KBM-7 (cell line): ENCODE data around the gene P3H2.

ENCODE experiments used
- DNase-seq: peaks from one replicate; pipeline ENCODE4 v3.0.0-alpha.2; 2015
- in situ Hi-C: fragments of 300-500 bp; cut with MboI; formaldehyde crosslinking; loops from 2 replicates; pipeline ENCODE4 v1.14.3; 2020; ENCODE audit warnings: low sequenced_read_pairs, low pct_unique_long_range_greater_than_20kb, mixed read lengths

P3H2 gene

GRCh38 chr3:190034446-190034845 is 86.3 kb downstream of the P3H2 start:
- in situ Hi-C loops, result no loop called here
- DNase-seq, result no peak

DNA sequence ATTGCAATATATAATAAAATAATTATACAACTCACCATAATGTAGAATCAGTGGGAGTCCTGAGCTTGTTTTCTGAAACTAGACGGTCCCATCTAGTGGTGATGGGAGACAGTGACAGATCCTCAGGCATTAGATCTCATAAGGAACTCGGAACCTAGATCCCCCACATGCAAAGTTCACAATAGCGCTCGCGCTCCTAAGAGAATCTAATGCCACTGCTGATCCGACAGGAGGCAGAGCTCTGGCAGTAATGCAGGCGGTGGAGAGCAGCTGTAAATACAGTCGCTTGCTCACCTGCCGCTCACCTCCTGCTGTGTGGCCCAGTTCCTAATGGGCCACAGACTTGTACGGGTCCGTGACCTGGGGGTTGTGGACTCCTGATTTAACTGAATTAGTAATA is 87.8 kb downstream of the P3H2 start:
- in situ Hi-C loops, result no loop called here

DNA sequence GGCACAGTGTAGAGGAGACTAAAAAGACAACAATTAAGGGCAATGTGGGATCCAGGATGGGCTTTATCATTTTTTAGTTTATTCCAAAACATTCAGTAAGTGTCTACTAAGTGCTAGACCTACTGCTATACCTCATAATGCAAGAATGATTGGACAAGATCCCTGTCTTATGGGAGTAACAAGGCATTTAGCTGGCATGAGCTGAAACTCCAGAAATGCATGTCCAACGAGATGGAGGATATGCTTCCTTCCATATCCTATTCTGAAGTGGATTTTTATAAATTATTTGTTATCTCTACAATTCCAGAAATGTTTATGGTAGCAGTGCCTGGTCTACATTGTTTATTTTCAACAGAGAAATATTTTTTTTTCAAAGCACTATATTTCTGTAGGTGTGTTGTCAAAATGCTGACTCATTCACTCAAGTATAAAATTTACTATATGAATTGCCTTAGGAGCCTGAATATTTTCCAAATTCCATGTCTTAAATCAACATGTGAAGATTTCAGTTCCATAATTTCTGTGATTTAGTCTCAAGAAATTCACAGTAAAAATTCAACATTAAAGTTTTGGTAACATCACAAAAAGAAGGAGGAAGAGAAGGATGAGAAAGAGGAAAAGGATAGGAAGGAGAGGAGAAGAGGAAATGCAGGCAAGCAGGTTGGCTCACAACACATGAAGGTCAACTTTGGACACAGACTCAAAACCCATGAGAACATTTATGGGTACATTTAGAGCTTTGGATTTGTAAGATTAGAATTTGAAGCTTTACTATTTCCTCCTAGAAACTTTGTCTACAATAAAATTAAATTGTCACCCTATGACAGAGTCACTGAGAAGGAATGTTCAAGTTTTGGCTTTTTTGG is 88.6 kb downstream of the P3H2 start:
- in situ Hi-C loops, result no loop called here
- DNase-seq, result no peak

More for the DNA sequence above, 87.8 kb downstream of the P3H2 start:
- DNase-seq, result no peak

DNA sequence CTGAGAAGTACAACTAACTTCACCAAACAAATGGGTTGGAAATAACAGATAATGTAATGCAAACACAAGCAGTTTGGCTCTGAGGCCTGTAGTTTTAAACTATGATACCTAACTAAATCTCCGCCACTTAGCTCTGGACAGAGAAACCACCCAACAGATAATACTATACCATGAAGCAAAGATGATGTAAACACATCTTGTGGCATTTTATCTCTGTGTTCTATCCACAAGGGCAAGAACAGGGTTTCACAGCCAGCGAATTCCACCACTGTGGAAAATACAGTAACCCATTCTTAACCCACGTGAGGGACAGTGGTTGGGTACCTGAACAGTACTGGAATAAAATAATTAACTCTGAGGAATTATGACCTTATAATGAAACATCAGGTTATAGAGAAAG is 93.6 kb downstream of the P3H2 start:
- no peak for DNase-seq
- in situ Hi-C loops, result no loop called here

- in situ Hi-C loops, result no loop called here
- DNase-seq, result no peak
These were observed 94.5 kb downstream of the P3H2 start for GRCh38 chr3:190026154-190026553.

DNA sequence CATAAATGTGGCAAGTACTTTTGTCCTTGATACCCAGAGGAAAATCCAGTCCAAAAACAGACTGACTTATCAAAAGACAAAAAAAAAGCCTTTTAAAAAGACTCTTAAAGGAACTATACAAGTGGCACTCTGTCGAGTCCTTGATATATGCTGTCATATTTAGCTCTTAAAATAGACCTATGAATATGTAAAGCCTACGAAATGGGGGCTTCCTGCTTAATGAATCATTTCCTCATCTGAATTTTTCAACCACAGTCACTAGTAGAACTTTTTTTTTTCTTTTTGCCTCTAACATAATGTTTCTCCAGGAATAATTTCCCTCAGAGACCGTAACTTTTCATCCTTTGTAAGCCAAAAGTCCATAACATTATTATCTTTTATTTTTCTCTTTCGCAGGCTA is 95.8 kb downstream of the P3H2 start:
- DNase-seq, result no peak

DNA sequence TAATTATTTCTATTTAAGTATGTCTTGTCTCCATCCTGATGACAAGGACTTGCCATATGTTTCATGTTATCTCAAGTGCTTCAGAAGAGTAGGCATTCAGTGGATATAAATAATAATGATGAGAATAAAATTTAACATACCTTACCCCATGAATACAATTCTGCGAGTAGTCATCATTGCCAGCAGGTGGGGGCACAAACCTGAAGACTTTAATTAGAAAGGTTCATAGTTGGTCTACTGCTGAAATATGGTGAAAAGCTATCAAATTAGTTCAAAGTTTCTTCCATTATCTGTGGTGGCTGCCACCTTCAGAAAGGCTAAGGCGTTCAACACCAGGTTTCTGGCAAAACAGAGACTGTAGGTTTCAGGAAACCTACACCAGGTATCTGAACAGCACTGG is 100.9 kb downstream of the P3H2 start:
- no peak for DNase-seq

More for the DNA sequence above, 95.8 kb downstream of the P3H2 start:
- in situ Hi-C loops, result no loop called here

GRCh38 chr3:190019006-190019405 is 101.7 kb downstream of the P3H2 start:
- in situ Hi-C loops, result no loop called here
- DNase-seq, result no peak

More for the DNA sequence above, 100.9 kb downstream of the P3H2 start:
- in situ Hi-C loops, result no loop called here

DNA sequence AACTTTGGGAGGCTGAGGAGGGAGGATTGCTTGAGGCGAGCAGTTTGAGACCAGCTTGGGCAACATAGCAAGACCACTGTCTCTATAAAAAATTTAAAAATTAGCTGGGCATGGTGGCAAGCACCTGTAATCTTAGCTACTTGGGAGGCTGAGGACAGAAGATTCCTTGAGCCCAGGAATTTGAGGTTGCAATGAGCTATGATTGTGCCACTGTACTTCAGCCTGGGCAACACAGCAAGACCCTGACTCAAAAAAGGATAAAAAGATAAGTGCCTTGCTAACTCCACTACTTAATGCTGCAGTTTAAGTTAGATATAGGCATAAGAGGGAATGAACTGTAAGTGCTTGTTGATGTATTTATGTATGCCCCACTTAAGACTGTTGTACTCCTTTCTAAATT is 102.2 kb downstream of the P3H2 start:
- in situ Hi-C loops, result no loop called here
- no peak for DNase-seq

DNA sequence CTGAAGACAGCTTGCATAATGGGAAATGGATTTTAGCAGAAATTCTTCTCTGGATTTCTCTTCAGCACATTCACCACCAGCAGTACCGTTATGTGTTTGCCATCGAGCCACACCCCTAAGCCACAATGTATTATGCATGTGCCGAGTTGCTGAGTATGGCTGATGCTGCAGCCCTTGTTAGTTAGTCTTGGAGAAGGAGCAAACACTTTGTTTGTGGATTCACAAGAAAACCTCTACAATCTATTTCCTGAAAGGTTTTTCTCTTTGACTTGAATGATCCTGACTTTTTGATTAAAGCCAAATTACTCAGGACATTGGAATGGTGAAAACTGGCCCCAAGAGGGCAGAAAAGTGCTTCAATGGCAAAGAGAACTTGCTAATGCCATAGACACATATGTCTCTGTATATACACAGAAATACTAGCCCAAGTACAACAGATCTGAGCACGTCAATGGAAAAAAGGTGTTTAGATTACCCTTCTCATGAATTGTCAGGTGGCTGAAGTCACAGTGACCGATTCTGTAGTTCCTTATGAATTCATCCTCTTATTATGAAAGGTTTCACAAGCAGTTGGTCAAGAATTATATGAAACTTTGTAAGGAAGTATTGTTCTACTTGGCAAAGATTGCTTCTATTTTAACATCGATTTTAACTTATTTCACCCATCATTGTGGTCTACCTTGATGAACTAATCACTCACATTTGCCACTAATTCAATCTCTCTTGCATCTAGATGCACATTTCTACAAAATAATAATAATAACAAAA is 103.0 kb downstream of the P3H2 start:
- no peak for DNase-seq
- in situ Hi-C loops, result no loop called here

GRCh38 chr3:190016966-190017365 is 103.7 kb downstream of the P3H2 start:
- in situ Hi-C loops, result no loop called here

GRCh38 chr3:190014940-190015339 is 105.8 kb downstream of the P3H2 start:
- in situ Hi-C loops, result no loop called here
- no peak for DNase-seq

More at GRCh38 chr3:190016966-190017365, 103.7 kb downstream of the P3H2 start:
- no peak for DNase-seq

- DNase-seq, result no peak
- in situ Hi-C loops, result no loop called here
These were observed 106.5 kb downstream of the P3H2 start for GRCh38 chr3:190013943-190014924.

DNA sequence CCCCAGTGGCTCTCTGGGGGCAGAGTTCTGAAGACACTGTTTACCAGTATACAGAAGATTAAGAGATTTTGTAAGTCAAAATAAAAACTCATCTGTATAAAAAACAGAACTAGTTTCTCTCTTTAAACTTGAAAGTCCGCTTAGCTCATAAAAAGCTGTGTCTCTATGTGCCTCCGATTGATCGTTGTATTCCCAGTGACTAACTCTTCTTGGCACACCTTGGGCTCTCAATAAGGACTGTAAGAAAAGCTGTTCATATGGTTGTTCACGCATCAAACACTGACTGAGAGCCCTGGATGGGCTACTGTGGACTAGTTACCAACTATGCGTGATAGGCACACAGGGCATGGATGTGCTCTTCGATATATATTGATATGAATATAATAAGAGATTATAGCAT is 107.9 kb downstream of the P3H2 start:
- DNase-seq, result no peak
- in situ Hi-C loops, result no loop called here

DNA sequence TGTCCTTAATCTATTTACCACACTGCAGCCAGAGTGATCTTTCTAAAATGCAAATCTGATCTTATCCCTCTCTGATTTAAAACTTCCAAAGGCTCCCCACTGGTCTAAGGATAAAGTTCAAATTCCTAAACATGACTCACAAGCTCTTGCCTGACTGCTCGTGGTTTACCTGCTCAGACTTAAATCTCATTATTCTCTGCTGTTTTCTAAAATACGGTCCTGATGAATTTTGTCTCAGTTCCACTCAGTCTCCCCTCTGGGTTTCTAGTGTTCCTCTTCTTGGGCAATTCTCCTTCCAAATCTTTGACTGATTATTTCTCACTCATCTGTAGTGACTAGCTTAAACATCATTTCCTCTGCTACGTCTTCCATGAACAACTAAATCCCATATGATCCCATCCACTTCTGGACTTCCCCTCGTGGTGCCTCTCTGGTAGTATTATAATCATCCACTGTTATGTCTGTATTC is 108.3 kb downstream of the P3H2 start:
- no peak for DNase-seq
- in situ Hi-C loops, result no loop called here

- DNase-seq, result no peak
- in situ Hi-C loops, result no loop called here
These were observed 110.2 kb downstream of the P3H2 start for GRCh38 chr3:190010486-190010885.

GRCh38 chr3:190009614-190010013 is 111.1 kb downstream of the P3H2 start:
- in situ Hi-C loops, result no loop called here

GRCh38 chr3:190008432-190008831 is 112.3 kb downstream of the P3H2 start:
- in situ Hi-C loops, result no loop called here
- no peak for DNase-seq

More at GRCh38 chr3:190009614-190010013, 111.1 kb downstream of the P3H2 start:
- no peak for DNase-seq
